T-helper 22 cell (primary cell): ENCODE data around the gene RIPOR2.
"Not testable (repeated sequence)": the region's sequence is repeated elsewhere in the genome, so short reads cannot be mapped to it uniquely, and the experiment has no call there.

Source experiments
- DNase-seq: peaks from one replicate; pipeline ENCODE4 v3.0.0-alpha.2; 2020; ENCODE audit warnings: low read depth

The RIPOR2 gene

GRCh38 chr6:24951811-24952299 lies 16.1 kb upstream of the RIPOR2 start:
- DNase-seq: peak; percentile 39

GRCh38 chr6:24950218-24950941 lies 14.6 kb upstream of the RIPOR2 start:
- no peak for DNase-seq

GRCh38 chr6:24949020-24949569 lies 13.3 kb upstream of the RIPOR2 start:
- no peak for DNase-seq

DNA sequence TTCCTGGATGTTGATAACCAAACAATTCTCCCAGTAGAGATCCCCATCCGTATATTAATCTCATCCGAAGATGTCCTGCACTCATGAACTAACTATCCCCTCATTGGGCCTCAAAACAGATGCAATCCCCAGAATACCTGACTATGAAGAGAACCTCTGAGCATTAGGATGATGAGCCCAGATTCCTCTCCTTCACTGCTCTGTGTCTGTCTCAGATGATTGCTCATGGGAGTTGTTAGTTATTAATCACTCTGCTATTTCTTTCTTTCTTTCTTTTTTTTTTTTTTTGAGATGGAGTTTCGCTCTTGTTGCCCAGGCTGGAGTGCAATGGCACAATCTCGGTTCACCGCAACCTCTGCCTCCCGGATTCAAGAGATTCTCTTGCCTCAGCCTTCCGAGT lies 12.5 kb upstream of the RIPOR2 start:
- not testable (repeated sequence) for DNase-seq

DNA sequence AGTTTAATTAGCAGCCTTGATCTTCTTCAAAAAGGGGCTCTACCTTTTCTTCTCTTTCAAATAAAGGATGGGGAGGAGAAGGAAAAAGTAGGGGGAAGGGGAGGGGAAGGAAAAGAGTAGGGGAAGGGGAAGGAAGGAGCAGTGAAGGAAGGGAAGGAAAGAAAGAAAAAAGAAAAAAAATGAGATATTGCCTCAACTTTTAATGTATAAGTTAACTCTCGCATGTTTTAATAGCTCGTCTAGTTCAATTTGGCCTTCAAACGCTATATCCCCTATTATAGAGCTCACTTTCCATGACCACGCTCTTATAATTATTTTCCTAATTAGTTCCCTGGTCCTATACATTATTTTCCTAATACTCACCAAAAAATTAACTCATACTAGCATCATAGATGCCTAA lies 11.9 kb upstream of the RIPOR2 start:
- DNase-seq: no peak

DNA sequence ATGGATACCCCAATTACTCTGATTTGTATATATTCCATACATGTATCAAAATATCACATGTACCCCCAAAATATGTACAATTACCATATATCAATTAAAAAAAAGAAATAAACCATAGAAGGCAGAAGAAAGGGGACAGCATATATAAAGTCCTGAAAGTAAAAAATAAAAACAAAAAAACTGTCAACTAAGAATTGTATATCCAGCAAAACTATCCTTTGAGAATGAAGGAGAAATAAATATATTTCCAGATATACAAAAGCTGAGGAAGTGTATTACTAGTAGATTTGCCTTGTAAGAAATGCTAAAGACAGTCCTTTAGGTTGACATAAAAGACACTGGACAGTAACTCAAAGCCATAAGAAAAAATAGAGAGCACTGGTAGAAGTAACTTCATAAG lies 9.3 kb upstream of the RIPOR2 start:
- no peak for DNase-seq

- no peak for DNase-seq
Measured at GRCh38 chr6:24943774-24944173, 8.0 kb upstream of the RIPOR2 start.

DNA sequence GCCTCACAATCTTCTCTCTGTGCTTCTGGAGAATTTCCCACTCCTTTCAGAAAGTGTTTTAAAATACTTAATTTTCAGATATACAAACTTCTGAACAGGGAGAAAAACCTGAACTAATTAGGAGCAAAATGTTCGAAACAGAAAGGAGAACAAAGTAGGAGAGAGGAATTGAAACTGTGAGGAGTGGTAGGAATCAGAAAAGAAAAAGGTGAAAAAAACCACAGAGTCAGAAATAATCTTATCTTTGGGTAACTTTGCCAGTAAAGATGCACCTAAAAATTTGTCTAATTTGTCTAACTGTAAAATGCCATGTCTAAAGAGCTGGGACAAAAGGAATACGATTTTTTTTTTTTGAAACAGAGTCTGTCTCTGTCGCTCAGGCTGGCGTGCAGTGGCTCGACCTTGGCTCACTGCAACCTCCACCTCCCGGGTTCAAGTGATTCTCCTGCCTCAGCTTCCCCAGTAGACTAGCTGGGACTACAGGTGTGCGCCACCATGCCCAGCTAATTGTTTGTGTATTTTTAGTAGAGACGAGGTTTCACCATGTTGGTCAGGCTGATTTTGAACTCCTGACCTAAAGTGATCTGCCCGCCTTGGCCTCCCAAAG lies 4.7 kb upstream of the RIPOR2 start:
- no peak for DNase-seq

DNA sequence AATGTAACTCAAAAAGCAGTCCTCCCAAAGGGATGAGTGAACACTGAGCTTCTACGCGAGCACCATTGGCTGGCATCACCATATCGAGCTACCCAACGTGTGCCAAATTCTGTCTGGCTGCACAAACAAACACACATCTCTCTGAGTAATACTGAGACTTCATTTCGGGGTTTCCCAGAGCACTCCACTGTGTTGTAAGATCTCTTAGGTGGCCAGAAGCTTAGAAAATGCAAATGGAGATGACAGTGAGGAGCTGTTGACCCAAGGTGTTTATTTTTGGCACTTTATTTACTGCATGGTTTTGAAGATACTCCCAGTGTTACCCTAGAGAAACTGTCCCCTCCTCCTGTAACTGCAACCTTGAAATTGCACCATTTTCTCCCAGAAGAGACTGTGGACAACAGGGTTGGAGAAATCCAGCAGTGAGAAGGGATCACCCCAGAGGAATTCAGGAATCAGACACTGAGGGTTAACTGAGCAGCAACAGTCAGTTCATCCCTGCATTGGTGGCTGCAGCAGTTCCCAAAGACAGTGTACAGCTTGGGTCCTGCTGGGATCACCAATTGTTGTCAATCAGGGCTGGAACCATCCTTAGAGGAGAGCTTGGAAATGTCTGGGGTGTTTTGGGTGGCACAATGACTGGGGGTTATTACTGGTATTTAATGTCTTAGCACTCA lies 1.0 kb upstream of the RIPOR2 start:
- DNase-seq: peak; percentile 54

GRCh38 chr6:24933868-24934401 lies 1.8 kb downstream of the RIPOR2 start:
- DNase-seq: no peak

GRCh38 chr6:24933266-24933665 lies 2.5 kb downstream of the RIPOR2 start:
- no peak for DNase-seq

- DNase-seq: no peak
Measured at GRCh38 chr6:24932832-24933231, 2.9 kb downstream of the RIPOR2 start.

GRCh38 chr6:24931718-24932691 lies 3.8 kb downstream of the RIPOR2 start:
- no peak for DNase-seq

DNA sequence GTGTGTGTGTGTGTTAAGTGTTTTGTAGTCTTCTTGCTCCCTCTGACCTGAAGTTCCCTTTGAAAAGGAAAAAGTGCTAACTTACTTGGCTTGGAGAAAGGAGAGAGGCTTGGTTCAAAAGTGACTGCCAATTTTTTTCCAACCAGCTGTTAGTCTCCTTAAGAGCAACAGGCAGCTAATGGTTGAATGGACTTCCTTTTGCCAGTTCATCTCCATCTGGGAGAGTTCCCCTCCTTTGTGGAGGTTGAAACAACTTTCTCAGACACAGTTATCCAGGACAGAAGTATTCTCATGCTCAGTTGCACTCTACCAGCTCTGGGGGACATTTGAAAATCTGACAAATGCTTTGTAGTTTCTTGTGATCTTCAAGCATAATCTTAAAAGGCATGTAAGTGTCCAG lies 4.5 kb downstream of the RIPOR2 start:
- no peak for DNase-seq

- no peak for DNase-seq
Measured at GRCh38 chr6:24930431-24930871, 5.3 kb downstream of the RIPOR2 start.

DNA sequence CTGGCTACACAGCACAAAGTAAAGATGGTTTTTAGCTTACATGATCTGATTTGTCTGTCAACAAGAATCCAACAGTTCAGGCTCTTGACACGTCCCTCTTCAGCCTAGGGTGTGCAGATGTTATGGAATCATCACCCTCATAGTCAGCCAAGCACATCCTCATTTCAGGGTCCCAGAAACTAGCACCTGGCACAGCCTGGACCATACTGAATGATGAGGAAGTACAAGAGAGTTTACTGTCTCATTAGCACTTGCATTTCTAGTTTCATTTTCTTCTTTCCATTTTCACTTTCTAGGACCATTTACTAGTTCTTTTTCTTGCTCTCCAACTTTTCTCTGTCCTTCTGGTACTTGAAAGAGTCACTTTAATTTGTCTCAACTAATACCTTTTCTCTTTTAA lies 6.5 kb downstream of the RIPOR2 start:
- DNase-seq: no peak

DNA sequence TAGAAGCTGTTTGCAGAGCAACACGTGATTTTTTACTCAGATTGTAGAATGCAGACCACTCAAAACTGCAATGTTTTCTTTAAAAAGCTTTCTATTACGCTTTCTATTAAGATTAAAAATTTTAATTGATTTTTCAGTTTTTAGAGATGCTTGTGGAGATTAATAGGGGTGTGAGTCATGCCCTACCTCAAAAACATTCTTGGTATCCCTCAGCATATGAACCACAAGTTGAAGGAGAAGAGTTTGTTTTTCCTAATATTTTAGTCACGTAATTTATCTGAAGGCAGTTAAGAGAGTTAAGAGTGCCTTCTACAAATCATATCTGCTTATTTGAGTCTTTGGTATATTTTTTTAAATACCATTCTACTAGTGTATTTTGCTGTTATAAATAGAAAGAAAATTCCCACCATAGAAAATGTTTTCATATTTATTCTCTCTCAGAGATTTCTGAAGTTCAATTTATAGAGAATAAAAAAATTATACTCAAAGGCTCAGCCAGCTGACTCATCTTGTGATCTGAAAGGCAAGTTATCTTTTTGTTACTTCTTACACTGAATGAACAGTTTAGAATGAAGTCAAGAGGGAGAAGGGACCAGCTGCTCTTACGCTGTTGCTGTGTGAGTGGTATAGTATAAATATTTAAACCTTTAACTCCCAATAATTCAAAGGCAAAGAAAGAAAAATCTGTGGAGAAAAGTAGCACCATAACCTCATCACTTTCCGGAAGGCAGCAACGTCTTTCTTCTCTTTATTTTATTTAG lies 7.6 kb downstream of the RIPOR2 start:
- no peak for DNase-seq

GRCh38 chr6:24927277-24927955 lies 8.3 kb downstream of the RIPOR2 start:
- DNase-seq: no peak

GRCh38 chr6:24926647-24927046 lies 9.1 kb downstream of the RIPOR2 start:
- not testable (repeated sequence) for DNase-seq

GRCh38 chr6:24926192-24926591 lies 9.6 kb downstream of the RIPOR2 start:
- DNase-seq: no peak
